Esophagus muscularis mucosa (tissue), 3 donors: ENCODE data around the gene TXNDC16.

ENCODE experiments used
- CTCF ChIP-seq, 3 experiments: fragments of 200-600 bp in 2 of 3; fragments of 450-650 bp in 1 of 3; sonication (generic) in 2 of 3; IDR thresholded peaks; one replicate each; pipeline ENCODE4 v1.5.1; 2017 to 2019; ENCODE audit warnings: antibody characterized with exemption in 3 of 3, mild to moderate bottlenecking in 2 of 3, moderate library complexity in 1 of 3
- POLR2AphosphoS5 ChIP-seq, 2 donors: sonication (generic); formaldehyde crosslinking; IDR thresholded peaks; one replicate each; pipeline ENCODE4 v1.6.1; 2017; ENCODE audit warnings: antibody characterized with exemption in 2 of 2

GRCh38 chr14:52399921-52400595 is 152.2 kb downstream of the TXNDC16 start:
- TF ChIP-seq CTCF (IDR thresholded peaks at IDR 0.05), result no peak
- TF ChIP-seq POLR2AphosphoS5 (IDR thresholded peaks at IDR 0.05), result no peak
